Sciatic nerve (tissue), 2 donors: ENCODE data around the gene ZC3H12C. TPM values are rescaled to one million over a fixed set of nuclear protein-coding genes. Genes with fewer than 3 reads are reported as not detected.
"Not testable (repeated sequence)": the region's sequence is repeated elsewhere in the genome, so short reads cannot be mapped to it uniquely, and the experiment has no call there.

ENCODE experiments used
- ATAC-seq: fragments of 200-7000 bp; cut with Tn5 transposase; one replicate; pipeline ENCODE4 v1.9.1; 2020; ENCODE audit warnings: mild to moderate bottlenecking, moderate library complexity
- DNase-seq: peaks from one replicate; pipeline ENCODE4 v3.0.0-alpha.2; 2020; ENCODE audit warnings: low spot score
- intact Hi-C: fragments of 100-400 bp; cut with DNase I; formaldehyde crosslinking; loops from one replicate; pipeline ENCODE4 v1.14.2; 2022
- total RNA-seq: library from RNA; stranded (reverse); fragmentation: NEBNext Ultra II Directional; extraction: Animal tissue kit (Norgen Biotek cat#: 25700); gene quantifications from one replicate; pipeline ENCODE4 v1.2.1, GENCODE V29; 2021
- donor health status: DM: no; HTN: no; CAD: no.
- donor health status: DM: no; HTN: no; CAD: no.

Gene ZC3H12C
- total RNA-seq, 1 donor from 2014 or later: 30.4 TPM

DNA sequence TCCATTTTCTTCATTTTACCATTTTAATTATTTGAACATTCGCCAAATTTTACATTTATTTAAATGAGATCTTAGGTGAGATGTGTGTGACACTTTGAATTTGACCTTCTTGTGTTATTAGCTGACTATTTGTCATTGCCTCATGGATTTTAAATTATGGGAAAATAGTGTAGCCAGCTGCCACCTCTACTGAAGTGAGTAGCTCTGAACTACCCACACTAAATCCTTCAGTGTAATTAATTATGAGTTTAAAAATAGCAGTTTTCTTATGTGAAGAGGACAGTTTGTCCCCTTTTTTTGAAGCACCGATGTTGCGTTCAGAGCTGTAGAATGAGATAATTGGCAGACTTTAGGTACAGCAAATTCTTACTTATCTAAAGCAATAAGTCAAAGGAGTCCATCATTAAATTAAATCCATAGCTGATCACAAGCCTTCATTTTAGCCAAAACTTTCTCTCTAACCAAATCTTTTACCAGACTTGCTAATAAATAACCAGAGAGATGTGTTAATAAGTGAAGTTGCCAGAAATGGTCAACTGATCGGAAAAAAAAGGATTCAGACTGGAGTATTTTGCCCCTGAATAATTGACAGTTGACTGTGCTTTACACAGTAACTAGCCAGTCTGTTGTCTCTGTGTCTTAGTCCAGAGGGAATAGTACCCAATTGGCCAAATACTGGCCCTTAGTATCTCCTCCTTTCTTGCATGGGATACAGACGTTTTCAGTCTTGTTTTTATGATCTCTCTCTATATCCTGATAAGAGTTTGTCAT lies 75.0 kb downstream of the ZC3H12C start:
- ATAC-seq: no peak
- intact Hi-C loops: no loop called here
- no peak for DNase-seq

DNA sequence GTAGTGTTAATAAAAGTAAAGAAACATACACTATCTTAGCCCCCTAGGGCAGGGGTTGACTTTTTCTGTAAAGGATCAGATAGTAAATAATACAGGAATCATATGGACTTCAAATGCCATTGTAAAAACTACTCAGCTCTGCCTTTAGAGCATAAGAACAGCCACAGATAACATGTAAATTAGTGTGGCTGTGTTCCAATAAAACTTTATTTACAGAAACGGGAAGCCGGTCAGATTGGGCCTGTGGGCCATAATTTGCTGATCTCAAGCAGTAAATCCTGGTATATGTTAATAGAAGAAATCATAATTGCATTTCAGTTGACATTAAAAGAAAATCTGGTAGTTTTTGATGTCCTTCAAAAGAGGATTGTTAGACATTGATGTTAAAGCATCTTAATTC lies 76.5 kb downstream of the ZC3H12C start:
- no peak for ATAC-seq
- intact Hi-C loops: no loop called here
- no peak for DNase-seq

DNA sequence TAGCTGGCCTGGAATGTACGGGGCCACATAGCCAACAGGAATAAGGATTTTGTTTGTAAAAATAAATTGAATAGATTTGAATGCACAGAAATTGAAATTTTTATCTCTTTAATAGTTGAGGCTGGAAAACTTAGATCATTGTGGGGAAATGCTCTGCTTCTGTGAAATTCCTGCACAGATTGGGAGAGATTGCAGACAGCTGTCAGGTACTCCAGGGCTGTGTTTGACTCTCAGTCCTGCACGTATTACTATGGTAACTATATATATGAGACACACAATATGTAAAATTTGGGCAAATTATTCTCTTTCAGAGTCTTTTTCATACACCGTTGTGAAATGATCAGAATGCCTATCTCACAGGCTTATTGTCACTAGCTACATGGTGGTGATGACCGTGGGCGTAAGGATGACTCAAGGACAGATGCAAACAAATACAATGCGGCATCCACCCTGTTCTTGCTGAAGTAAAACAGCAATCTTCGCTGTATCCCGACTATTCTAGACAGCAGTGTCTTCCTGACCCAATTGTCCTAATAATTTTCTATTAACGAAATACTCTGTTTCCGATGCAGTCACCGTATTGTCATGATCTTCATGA lies 79.4 kb downstream of the ZC3H12C start:
- DNase-seq (no peak), ATAC-seq (no peak)
- intact Hi-C loops: no loop called here

GRCh38 chr11:110173811-110174644 lies 80.8 kb downstream of the ZC3H12C start:
- intact Hi-C loops: no loop called here
- ATAC-seq: peak; percentile 87

GRCh38 chr11:110174645-110175310 lies 81.6 kb downstream of the ZC3H12C start:
- peak; percentile 47 for ATAC-seq
- intact Hi-C loops: no loop called here
- DNase-seq: no peak

More at GRCh38 chr11:110173811-110174644, 80.8 kb downstream of the ZC3H12C start:
- DNase-seq: peak; percentile 87

DNA sequence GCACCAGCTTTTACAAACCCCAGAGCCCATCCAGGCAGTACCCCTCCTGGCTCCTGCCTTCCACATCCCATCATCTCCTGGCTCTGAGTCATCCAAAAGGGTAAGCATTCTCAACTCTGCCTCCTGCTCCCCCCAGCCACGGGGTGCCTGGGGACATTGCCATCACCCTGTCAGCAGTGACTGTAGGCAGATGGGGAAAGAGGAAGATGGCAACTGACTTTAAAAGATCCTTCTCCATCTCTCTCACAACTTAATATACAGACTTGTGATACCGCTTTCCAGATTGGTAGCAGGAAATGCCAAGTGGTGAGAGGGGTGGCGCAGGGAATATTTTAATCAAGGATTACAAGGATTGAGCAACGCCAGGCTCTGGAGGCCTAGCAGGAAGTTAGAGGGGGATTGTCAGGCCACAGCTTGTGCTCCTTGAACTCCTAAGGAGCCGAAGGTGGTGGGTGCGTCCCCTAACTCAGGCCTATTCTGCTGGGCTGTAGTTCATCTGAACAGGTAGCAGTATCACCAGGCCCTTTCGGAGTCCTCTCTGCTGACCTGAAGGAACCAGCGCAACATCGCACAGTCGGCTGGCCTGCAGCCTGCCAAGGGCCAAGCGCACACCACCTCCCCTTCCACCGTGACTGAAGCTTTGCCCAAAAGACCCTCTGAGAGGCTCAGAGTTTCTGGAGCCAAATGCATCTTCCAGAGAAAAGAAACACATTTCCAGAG lies 83.3 kb downstream of the ZC3H12C start:
- DNase-seq (no peak), ATAC-seq (no peak)

DNA sequence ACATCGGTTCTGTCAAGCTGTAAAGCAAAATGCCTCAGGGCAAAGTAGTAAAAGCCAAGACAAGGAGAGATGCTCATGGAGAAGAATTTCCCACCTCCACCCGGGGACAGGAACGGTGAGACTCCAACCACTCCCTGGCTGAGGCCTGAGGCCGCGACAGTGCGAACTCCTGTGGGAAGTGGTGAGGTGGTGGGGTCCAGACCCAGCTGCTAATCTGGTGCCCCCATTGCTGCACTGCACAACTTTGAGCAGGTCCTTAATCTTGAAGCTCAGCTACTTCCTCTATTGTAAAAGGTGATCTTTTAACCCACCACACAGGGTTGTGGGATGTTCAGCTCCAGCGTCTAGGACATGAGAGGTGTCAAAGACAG lies 83.9 kb downstream of the ZC3H12C start:
- intact Hi-C loops: no loop called here
- no peak for ATAC-seq
- DNase-seq: no peak

More for the DNA sequence above, 83.3 kb downstream of the ZC3H12C start:
- intact Hi-C loops: no loop called here

- ATAC-seq (no peak), DNase-seq (no peak)
- intact Hi-C loops: no loop called here
Observed at GRCh38 chr11:110179064-110179463, 85.9 kb downstream of the ZC3H12C start.

GRCh38 chr11:110182886-110183285 lies 89.7 kb downstream of the ZC3H12C start:
- intact Hi-C loops: no loop called here
- ATAC-seq (no peak), DNase-seq (no peak)

DNA sequence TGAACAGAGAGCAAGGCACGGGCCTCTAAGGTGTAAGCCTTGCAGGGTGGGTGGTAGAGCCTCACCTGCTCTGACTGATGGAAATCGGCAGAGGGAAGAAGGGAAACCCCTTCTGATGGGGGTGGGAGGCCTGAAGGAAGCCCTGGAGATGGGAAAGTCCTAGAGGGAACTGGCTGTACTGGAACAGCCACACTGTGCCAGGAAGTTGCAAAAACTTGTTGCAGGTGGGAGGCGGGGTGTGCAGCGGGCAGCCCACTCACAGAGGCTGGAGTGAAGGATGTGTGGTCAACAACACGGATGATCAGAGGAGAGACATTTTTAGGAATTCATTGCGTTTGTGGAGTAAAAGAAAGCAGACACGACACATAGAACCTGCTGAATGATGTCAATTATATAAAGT lies 91.3 kb downstream of the ZC3H12C start:
- DNase-seq (no peak), ATAC-seq (no peak)
- intact Hi-C loops: no loop called here

GRCh38 chr11:110185121-110185591 lies 92.0 kb downstream of the ZC3H12C start:
- ATAC-seq: peak; percentile 66
- peak; percentile 18 for DNase-seq
- intact Hi-C loops: no loop called here

GRCh38 chr11:110185599-110185998 lies 92.4 kb downstream of the ZC3H12C start:
- DNase-seq: peak; percentile 25

GRCh38 chr11:110186456-110186855 lies 93.3 kb downstream of the ZC3H12C start:
- ATAC-seq (no peak), DNase-seq (peak; percentile 31)
- intact Hi-C loops: no loop called here

More at GRCh38 chr11:110185599-110185998, 92.4 kb downstream of the ZC3H12C start:
- intact Hi-C loops: no loop called here
- peak; percentile 29 for ATAC-seq

GRCh38 chr11:110186867-110187266 lies 93.7 kb downstream of the ZC3H12C start:
- ATAC-seq (no peak), DNase-seq (peak; percentile 18)
- intact Hi-C loops: no loop called here

GRCh38 chr11:110187731-110188130 lies 94.5 kb downstream of the ZC3H12C start:
- intact Hi-C loops: no loop called here
- no peak for ATAC-seq
- DNase-seq: no peak

GRCh38 chr11:110190885-110191284 lies 97.7 kb downstream of the ZC3H12C start:
- ATAC-seq: no peak
- DNase-seq: no peak
- intact Hi-C loops: no loop called here

- DNase-seq, intact Hi-C loops, ATAC-seq: not testable (repeated sequence)
Observed at GRCh38 chr11:110192604-110193282, 99.6 kb downstream of the ZC3H12C start.

GRCh38 chr11:110194211-110194766 lies 101.1 kb downstream of the ZC3H12C start:
- intact Hi-C loops, ATAC-seq, DNase-seq: not testable (repeated sequence)
